Peyer's patch (tissue), 4 donors: ENCODE results near the gene SESN3. TPM values are rescaled to one million over a fixed set of nuclear protein-coding genes. Genes with fewer than 3 reads are reported as not detected.
"Not testable (repeated sequence)": the region's sequence is repeated elsewhere in the genome, so short reads cannot be mapped to it uniquely, and the experiment has no call there.

Experiments used
- DNase-seq, 3 donors: peaks; one replicate each; pipeline ENCODE4 v3.0.0-alpha.2; 2017 to 2019
- H3K27ac ChIP-seq, 4 donors: fragments of 200-600 bp; sonication (generic); one replicate each; pipeline ENCODE4 v1.5.1; 2016 to 2019
- H3K27me3 ChIP-seq, 2 donors: fragments of 200-600 bp; sonication (generic); one replicate each; pipeline ENCODE4 v1.5.1; 2019
- H3K36me3 ChIP-seq, 3 donors: fragments of 200-600 bp; sonication (generic); one replicate each; pipeline ENCODE4 v1.5.1; 2016 to 2019
- H3K4me1 ChIP-seq, 4 donors: fragments of 200-600 bp; sonication (generic); one replicate each; pipeline ENCODE4 v1.5.1; 2016 to 2019
- H3K4me3 ChIP-seq, 4 donors: fragments of 200-600 bp; sonication (generic); 1 replicate in 3 of 4; 2 replicates in 1 of 4; pipeline ENCODE4 v1.5.1; 2016 to 2019; ENCODE audit warnings: mild to moderate bottlenecking in 1 of 4
- H3K9me3 ChIP-seq, 4 donors: fragments of 200-600 bp; sonication (generic); one replicate each; pipeline ENCODE4 v1.5.1; 2016 to 2019; ENCODE audit warnings: mild to moderate bottlenecking in 1 of 4
- POLR2A ChIP-seq, 2 donors: fragments of 450-650 bp; IDR thresholded peaks; one replicate each; pipeline ENCODE4 v1.5.1; 2017; ENCODE audit warnings: antibody characterized with exemption in 2 of 2, mild to moderate bottlenecking in 2 of 2, moderate library complexity in 2 of 2
- total RNA-seq, 4 donors: library from RNA; depleted of rRNA; stranded (reverse); fragments of >200 nt; gene quantifications; one replicate each; pipeline ENCODE4 v1.1.0, GENCODE V29; 2016
- TF ChIP-seq, protein P1 (sequence below), 6 experiments: fragments of 450-650 bp in 4 of 6; fragments of 200-600 bp in 2 of 6; sonication (generic) in 1 of 6; IDR thresholded peaks; one replicate each; pipeline ENCODE4 v1.5.1; 2017 to 2019; ENCODE audit warnings: antibody characterized with exemption in 6 of 6, mild to moderate bottlenecking in 3 of 6, moderate library complexity in 1 of 6

SESN3 gene
- total RNA-seq, 4 donors from 2014 or later, result 23.1 to 52.8 (median 28.4) TPM

DNA sequence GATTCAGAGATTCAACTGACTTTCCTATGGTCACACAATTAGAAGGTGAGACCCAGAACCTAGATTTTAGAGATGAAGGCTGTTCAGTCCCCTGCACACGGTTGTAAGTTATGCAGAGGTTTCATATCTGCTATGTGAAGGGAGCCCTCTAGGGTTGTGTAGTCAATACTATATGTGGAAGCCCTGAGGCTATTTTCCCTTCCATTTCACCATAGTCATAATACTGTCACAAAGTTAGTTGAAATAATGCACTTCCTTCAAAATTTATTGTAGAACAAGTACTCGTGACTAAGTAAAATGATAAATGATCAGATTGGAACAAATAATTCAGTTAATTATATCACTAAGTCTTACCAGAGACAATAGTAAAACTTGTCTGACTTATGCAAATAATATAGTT lies 92.6 kb downstream of the SESN3 start:
- Histone ChIP-seq H3K4me1 (no peaks in the 10 kb centered on the region), H3K9me3 (no peaks in the 10 kb centered on the region), H3K4me3 (no peak overlapping the region), H3K27ac (no peak overlapping the region), H3K27me3 (no peaks in the 10 kb centered on the region), H3K36me3 (no peaks in the 10 kb centered on the region)
- TF ChIP-seq, protein P1, sequence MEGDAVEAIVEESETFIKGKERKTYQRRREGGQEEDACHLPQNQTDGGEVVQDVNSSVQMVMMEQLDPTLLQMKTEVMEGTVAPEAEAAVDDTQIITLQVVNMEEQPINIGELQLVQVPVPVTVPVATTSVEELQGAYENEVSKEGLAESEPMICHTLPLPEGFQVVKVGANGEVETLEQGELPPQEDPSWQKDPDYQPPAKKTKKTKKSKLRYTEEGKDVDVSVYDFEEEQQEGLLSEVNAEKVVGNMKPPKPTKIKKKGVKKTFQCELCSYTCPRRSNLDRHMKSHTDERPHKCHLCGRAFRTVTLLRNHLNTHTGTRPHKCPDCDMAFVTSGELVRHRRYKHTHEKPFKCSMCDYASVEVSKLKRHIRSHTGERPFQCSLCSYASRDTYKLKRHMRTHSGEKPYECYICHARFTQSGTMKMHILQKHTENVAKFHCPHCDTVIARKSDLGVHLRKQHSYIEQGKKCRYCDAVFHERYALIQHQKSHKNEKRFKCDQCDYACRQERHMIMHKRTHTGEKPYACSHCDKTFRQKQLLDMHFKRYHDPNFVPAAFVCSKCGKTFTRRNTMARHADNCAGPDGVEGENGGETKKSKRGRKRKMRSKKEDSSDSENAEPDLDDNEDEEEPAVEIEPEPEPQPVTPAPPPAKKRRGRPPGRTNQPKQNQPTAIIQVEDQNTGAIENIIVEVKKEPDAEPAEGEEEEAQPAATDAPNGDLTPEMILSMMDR (IDR thresholded peaks at IDR 0.05), result peak in 5 of 6 experiments; percentile 14 to 55 (median 46)
- no peak for TF ChIP-seq POLR2A (IDR thresholded peaks at IDR 0.05)
- no peak for DNase-seq

DNA sequence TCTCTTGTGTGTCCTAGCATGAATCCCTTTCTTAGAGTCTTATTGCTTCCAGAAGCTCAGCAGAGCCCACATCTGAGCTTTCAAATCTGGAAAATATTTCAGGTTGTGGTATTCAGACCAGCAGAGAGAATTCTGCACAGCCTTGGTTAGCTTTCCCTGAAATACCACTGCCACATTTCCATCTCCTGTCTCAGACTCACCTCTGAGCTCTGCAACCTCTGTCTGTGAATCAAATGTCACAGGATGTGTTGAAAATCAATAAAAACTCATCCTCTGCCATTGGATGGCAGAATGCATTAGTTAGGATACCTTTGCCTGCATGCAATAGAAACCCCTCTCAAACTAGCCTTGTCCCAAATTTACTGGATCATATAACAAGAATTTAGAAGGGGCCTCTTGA lies 93.7 kb downstream of the SESN3 start:
- Histone ChIP-seq H3K4me1 (no peaks in the 10 kb centered on the region), H3K27ac (no peak overlapping the region), H3K9me3 (no peaks in the 10 kb centered on the region), H3K27me3 (no peaks in the 10 kb centered on the region), H3K36me3 (no peaks in the 10 kb centered on the region), H3K4me3 (no peak overlapping the region)
- TF ChIP-seq, protein P1 (IDR thresholded peaks at IDR 0.05), result no peak
- TF ChIP-seq POLR2A (IDR thresholded peaks at IDR 0.05), result no peak
- no peak for DNase-seq

DNA sequence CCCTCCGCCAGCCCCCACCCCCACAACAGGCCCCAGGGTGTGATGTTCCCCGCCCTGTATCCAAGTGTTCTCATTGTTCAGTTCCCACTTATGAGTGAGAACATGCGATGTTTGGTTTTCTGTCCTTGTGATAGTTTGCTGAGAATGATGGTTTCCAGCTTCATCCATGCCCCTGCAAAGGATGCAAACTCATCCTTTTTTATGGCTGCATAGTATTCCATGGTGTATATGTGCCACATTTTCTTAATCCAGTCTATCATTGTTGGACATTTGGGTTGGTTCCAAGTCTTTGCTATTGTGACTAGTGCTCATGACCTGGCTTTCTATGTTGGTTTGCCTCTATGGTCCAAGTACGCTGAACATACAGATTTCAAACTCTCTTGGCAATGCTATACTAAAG lies 94.3 kb downstream of the SESN3 start:
- not testable (repeated sequence) for H3K4me3 ChIP-seq, DNase-seq, H3K4me1 ChIP-seq, H3K9me3 ChIP-seq, H3K36me3 ChIP-seq, H3K27ac ChIP-seq, H3K27me3 ChIP-seq

DNA sequence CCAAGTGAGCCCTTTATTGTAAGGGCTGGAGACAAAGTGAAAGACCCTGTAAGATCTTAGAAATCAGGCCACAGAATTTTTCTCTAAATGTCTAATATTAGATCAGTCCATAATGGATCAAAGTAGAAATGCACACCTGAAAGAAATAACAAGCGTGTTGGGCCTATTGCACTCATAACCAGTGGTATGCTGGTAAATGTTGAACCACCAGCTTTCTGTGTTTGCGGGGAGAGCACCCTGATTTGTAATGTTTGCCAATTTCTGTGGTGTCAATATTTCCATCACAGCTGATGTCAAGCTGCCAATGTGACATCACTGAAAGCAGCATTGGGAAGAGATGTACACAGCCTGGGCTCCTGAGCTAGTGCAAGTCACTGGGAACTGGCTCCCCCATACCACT lies 95.1 kb downstream of the SESN3 start:
- H3K27ac ChIP-seq, result no peak overlapping the region

DNA sequence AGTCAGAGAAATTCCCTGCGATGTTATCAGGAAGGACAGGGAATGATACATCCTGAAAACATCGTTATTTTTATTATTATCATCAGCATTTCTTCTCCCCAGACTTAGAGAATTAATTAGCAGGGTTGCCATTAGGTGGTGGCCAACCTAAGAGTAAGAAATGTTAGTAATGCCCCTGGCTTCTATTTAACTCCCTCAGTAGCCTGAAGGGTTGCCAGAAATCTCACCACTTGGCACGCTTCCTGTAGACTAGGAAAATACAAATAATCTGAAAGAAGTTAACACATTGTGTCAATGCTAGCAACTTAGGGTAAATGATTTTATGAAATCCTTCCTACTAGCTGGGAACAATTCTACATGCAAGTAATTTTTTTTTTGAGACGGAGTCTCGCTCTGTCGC lies 95.8 kb downstream of the SESN3 start:
- no peaks in the 10 kb centered on the region for H3K4me1 ChIP-seq
- peaks cover 0 to 5% (median 0%) of the 10 kb centered on the region in 3 donors for H3K36me3 ChIP-seq
- no peak for DNase-seq
- no peak overlapping the region for H3K27ac ChIP-seq
- TF ChIP-seq, protein P1 (IDR thresholded peaks at IDR 0.05), result no peak
- TF ChIP-seq POLR2A (IDR thresholded peaks at IDR 0.05), result no peak
- H3K9me3 ChIP-seq, result no peaks in the 10 kb centered on the region
- no peak overlapping the region for H3K4me3 ChIP-seq
- H3K27me3 ChIP-seq, result no peaks in the 10 kb centered on the region

More for the DNA sequence above, 95.1 kb downstream of the SESN3 start:
- DNase-seq, result no peak
- Histone ChIP-seq H3K9me3 (no peaks in the 10 kb centered on the region), H3K4me3 (no peak overlapping the region), H3K4me1 (no peaks in the 10 kb centered on the region), H3K27me3 (no peaks in the 10 kb centered on the region), H3K36me3 (peaks cover 0 to 5% (median 0%) of the 10 kb centered on the region in 3 donors)
- no peak for TF ChIP-seq POLR2A (IDR thresholded peaks at IDR 0.05)
- TF ChIP-seq, protein P1 (IDR thresholded peaks at IDR 0.05), result no peak

DNA sequence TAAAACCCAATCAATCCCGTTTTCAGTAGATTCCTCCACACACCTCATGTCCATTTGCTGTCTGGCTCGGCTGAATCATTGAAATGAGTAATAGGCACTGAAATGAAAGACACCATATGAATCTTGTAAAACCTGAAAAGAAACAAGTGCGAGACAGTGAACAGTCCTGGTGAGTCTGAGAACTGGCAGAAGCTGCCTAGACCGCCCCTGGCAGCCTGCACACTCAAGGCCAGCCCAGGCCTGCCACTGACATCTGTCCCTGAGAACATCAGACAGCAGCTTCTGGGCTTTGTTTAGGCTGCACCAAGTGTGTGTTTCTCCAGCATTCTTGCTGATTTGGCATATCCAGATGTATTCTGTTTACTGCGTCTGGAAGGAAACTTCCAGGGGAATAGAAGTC lies 96.5 kb downstream of the SESN3 start:
- H3K4me3 ChIP-seq, result no peak overlapping the region
- H3K27me3 ChIP-seq, result no peaks in the 10 kb centered on the region
- TF ChIP-seq POLR2A (IDR thresholded peaks at IDR 0.05), result no peak
- TF ChIP-seq, protein P1 (IDR thresholded peaks at IDR 0.05), result no peak
- no peak overlapping the region for H3K27ac ChIP-seq
- no peaks in the 10 kb centered on the region for H3K4me1 ChIP-seq
- H3K9me3 ChIP-seq, result no peaks in the 10 kb centered on the region
- no peak for DNase-seq
- H3K36me3 ChIP-seq, result peaks cover 0 to 5% (median 0%) of the 10 kb centered on the region in 3 donors
